Epithelial cell of proximal tubule (primary cell): ENCODE measurements around the gene CAPRIN1. TPM values are rescaled to one million over a fixed set of nuclear protein-coding genes. Genes with fewer than 3 reads are reported as not detected.

Source experiments
- DNase-seq: peaks from one replicate; pipeline ENCODE4 v3.0.0-alpha.2; 2011; ENCODE audit warnings: low read depth
- H3K4me3 ChIP-seq: 2 replicates; pipeline ENCODE4 v1.5.1; 2011; ENCODE audit warnings: low read depth, mild to moderate bottlenecking, low read length
- total RNA-seq: library from RNA; depleted of rRNA; stranded (reverse); fragments of >200 nt; gene quantifications from 2 replicates; pipeline ENCODE4 v1.2.3, GENCODE V29; 2015
- TF ChIP-seq, protein P1 (sequence below): conservative IDR thresholded peaks from 2 replicates; pipeline ENCODE4 v1.5.1; 2012; ENCODE audit warnings: low read depth, mild to moderate bottlenecking, low read length

CAPRIN1 gene
- total RNA-seq, 1 donor from 2014 or later = 172 TPM

DNA sequence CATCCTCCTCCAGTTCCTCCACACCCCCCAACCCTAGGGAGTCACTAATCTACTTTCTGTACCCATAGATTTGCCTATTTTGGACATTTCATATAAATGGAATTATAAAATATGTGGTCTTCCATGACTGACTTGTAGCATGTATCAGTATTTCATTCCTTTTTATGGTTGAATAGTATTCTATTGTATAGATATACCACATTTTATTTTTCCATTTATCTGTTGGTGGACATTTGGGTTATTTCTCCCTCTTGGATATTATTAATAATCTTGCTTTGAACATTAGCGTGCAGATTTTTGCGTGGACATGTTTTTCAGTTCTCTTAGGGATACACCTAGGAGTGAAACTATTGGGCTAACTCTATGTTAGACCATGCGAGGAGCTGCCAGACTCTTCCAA lies 77.3 kb downstream of the CAPRIN1 start:
- no peak for DNase-seq

DNA sequence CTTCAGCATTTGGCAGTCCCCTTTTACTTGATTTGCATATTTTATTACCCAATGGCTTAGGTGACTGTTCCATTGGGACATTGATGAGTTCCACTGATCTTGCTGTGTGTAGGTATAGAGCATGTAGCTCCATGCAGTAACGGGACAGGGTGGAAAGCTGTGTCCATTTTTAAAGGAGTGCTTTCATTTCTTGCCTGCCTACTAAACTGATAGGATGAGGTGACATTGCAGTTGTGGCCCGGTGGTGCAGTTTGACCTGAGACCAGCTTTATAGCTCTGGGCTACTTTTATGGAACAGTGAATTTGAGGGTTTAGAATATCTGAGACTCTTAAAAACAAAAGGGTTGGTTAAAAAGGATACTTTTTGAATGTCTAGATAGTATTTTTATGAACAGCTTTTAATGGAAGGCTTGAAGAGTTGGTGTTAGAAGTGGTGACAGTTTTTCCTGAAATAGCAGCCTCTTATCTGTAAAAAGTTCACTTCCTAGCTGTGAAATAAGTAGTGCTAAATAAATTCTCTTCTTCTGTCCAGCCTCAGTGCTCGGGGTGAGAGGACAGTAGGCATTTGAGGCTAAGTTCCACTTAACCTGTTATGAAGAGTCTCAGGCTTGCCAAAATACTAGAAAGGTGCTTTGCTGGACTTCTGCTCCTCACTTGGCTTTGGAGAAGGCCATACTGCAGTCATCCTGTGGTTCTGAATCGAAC lies 80.9 kb downstream of the CAPRIN1 start:
- no peak overlapping the region for H3K4me3 ChIP-seq
- TF ChIP-seq, protein P1, sequence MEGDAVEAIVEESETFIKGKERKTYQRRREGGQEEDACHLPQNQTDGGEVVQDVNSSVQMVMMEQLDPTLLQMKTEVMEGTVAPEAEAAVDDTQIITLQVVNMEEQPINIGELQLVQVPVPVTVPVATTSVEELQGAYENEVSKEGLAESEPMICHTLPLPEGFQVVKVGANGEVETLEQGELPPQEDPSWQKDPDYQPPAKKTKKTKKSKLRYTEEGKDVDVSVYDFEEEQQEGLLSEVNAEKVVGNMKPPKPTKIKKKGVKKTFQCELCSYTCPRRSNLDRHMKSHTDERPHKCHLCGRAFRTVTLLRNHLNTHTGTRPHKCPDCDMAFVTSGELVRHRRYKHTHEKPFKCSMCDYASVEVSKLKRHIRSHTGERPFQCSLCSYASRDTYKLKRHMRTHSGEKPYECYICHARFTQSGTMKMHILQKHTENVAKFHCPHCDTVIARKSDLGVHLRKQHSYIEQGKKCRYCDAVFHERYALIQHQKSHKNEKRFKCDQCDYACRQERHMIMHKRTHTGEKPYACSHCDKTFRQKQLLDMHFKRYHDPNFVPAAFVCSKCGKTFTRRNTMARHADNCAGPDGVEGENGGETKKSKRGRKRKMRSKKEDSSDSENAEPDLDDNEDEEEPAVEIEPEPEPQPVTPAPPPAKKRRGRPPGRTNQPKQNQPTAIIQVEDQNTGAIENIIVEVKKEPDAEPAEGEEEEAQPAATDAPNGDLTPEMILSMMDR = no peak
- DNase-seq = no peak

More for the DNA sequence above, 77.3 kb downstream of the CAPRIN1 start:
- TF ChIP-seq, protein P1 = no peak
- no peak overlapping the region for H3K4me3 ChIP-seq

DNA sequence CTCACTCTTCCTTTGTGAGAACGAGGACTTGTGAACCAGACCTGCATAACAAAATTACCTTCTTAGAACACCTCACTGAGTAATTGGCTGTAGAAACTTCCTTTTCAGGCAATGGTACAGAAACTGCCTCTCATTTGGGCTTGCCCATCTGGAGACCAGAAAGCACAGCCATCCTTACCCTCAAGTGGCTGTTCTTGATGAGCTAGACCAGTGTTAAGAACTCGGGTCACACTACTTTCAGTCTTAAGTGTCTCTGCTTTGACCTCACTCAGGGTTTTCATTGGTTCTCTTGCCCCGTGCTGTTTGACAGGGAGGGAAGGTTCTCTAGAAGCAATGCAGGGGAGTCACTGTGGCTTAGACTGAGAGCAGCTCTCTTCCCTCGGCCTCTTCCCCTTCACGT lies 83.2 kb downstream of the CAPRIN1 start:
- TF ChIP-seq, protein P1 = no peak
- no peak for DNase-seq
- no peak overlapping the region for H3K4me3 ChIP-seq

DNA sequence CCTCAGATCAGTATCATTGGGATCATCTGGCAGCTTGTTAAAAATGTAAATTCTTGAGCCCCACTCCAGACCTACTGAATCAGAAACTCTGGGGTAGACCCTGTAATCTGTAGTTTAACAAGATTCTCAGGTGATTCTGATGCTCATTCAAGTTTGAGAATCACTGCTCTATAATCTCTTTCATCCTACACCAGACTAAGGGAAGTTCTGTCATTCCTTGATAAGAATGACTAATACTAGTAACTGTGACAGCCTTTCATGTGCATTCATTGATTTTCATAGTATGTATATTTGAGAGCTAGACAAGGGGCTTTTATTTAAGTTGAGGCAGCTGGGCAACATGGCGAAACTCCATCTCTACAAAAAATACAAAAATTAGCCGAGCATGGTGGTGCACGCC lies 83.9 kb downstream of the CAPRIN1 start:
- DNase-seq = no peak
- no peak overlapping the region for H3K4me3 ChIP-seq
- TF ChIP-seq, protein P1 = no peak

DNA sequence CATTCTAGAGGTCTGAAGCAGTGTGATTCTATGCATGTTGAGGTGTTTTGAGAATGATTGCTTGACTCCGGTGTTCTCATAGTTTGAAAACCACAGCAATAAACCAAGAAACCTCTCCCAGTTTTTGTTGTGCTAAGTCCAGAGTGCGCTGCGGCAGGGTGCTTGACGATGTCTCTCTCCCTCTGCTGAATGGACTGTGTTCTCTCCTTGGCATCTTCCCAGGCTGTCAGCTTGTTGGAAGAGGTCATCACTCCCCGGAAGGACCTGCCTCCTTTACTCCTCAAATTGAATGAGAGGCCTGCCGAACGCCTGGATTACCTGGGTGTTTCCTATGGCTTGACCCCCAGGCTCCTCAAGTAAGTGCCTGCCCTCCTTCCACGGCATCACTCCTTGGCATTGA lies 84.9 kb downstream of the CAPRIN1 start:
- DNase-seq = no peak
- TF ChIP-seq, protein P1 = no peak
- H3K4me3 ChIP-seq = no peak overlapping the region

DNA sequence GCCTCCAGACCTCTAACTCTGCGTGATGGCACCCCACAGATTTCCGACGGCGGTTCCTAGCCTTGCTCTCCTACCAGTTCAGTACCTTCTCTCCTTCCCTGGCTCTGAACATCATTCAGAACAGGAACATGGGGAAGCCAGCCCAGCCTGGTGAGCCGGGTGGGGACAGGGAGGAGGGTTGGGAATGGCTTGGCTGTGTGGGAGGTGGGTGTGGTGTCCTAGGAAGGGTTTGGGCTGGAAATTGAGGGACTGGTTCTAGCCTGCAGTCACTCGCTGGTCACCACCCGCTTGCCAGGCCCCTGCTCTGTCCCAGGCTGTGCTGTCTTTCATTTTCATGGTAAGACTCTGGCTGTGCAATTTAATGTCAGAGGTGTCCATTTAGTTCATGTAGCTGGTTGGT lies 87.8 kb downstream of the CAPRIN1 start:
- DNase-seq = no peak
- no peak overlapping the region for H3K4me3 ChIP-seq
- TF ChIP-seq, protein P1 = no peak

DNA sequence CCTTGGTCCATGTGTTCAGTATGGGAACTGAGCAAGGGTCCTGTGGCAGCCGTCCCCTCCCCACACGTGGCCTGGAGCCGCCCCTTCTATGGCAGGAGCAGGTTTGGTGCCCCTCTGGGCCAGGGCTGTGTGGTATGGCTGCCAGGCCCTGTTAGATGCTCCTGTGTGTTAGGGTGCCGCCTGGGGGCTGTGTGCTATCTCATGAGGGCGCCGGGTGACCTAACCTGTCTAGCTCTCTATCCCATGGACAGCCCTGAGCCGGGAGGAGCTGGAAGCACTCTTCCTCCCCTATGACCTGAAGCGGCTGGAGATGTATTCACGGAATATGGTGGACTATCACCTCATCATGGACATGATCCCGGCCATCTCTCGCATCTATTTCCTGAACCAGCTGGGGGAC lies 88.6 kb downstream of the CAPRIN1 start:
- no peak for DNase-seq
- TF ChIP-seq, protein P1 = no peak

More for the DNA sequence above, 88.6 kb downstream of the CAPRIN1 start:
- no peak overlapping the region for H3K4me3 ChIP-seq
